Neuron (in vitro differentiated cells): ENCODE results near the gene PRAMEF11.
"Not testable (repeated sequence)": the region's sequence is repeated elsewhere in the genome, so short reads cannot be mapped to it uniquely, and the experiment has no call there.

ENCODE experiments used
- H2AFZ ChIP-seq: one replicate; pipeline ENCODE4 v1.6.1; 2013; ENCODE audit warnings: low read depth, mild to moderate bottlenecking, inconsistent platforms, low read length, moderate library complexity
- H3K27me3 ChIP-seq: one replicate; pipeline ENCODE4 v1.6.1; 2013; ENCODE audit warnings: low read length; ENCODE audit not compliant: insufficient read depth
- H3K36me3 ChIP-seq: one replicate; pipeline ENCODE4 v1.6.1; 2013; ENCODE audit warnings: low read length; ENCODE audit not compliant: insufficient read depth
- H3K4me1 ChIP-seq: one replicate; pipeline ENCODE4 v1.6.1; 2013; ENCODE audit warnings: low read length; ENCODE audit not compliant: insufficient read depth
- H3K4me3 ChIP-seq: 2 replicates; pipeline ENCODE4 v1.5.1; 2013; ENCODE audit warnings: mild to moderate bottlenecking, low read length, moderate library complexity
- H3K9me3 ChIP-seq: one replicate; pipeline ENCODE4 v1.6.1; 2013; ENCODE audit warnings: low read length

PRAMEF11 gene

GRCh38 chr1:12831310-12831709 lies at the start of gene PRAMEF11:
Gene PRAMEF11, minus strand, starts transcription at chr1:12831410. Its CDS starts 2,621 bp downstream, at chr1:12828789.
- not testable (repeated sequence) for H3K9me3 ChIP-seq, H3K27me3 ChIP-seq, H3K36me3 ChIP-seq, H3K4me3 ChIP-seq, H2AFZ ChIP-seq, H3K4me1 ChIP-seq

- not testable (repeated sequence) for H3K4me3 ChIP-seq, H3K4me1 ChIP-seq, H3K27me3 ChIP-seq, H2AFZ ChIP-seq, H3K36me3 ChIP-seq, H3K9me3 ChIP-seq
Observed at GRCh38 chr1:12878453-12878852, 47.2 kb upstream of the PRAMEF11 start.

- H3K9me3 ChIP-seq, H3K36me3 ChIP-seq, H3K4me1 ChIP-seq, H3K27me3 ChIP-seq, H3K4me3 ChIP-seq, H2AFZ ChIP-seq: not testable (repeated sequence)
Observed at GRCh38 chr1:12863131-12863880, 32.1 kb upstream of the PRAMEF11 start.

GRCh38 chr1:12856786-12857185 lies 25.6 kb upstream of the PRAMEF11 start, which contains the start of gene PRAMEF2:
Gene PRAMEF2, plus strand, starts transcription at chr1:12857086. Its CDS starts 1,924 bp downstream, at chr1:12859010.
- H2AFZ ChIP-seq, H3K36me3 ChIP-seq, H3K27me3 ChIP-seq, H3K9me3 ChIP-seq, H3K4me3 ChIP-seq, H3K4me1 ChIP-seq: not testable (repeated sequence)

GRCh38 chr1:12851779-12852178 lies 20.6 kb upstream of the PRAMEF11 start:
- Histone ChIP-seq H3K4me3 (no peak overlapping the region), H3K36me3 (no peaks in the 10 kb centered on the region), H3K27me3 (peaks cover 2% of the 10 kb centered on the region), H3K4me1 (no peaks in the 10 kb centered on the region), H3K9me3 (no peaks in the 10 kb centered on the region), H2AFZ (no peak overlapping the region)

- not testable (repeated sequence) for H3K9me3 ChIP-seq, H3K4me3 ChIP-seq, H3K4me1 ChIP-seq, H3K27me3 ChIP-seq, H2AFZ ChIP-seq, H3K36me3 ChIP-seq
Observed at GRCh38 chr1:12848620-12849019, 17.4 kb upstream of the PRAMEF11 start, which contains the start of gene HNRNPCL1. Gene HNRNPCL1, minus strand, starts transcription at chr1:12848720. Its CDS starts 431 bp downstream, at chr1:12848289.

GRCh38 chr1:12833251-12833650 lies 2.0 kb upstream of the PRAMEF11 start:
- not testable (repeated sequence) for H3K9me3 ChIP-seq, H2AFZ ChIP-seq, H3K4me3 ChIP-seq, H3K4me1 ChIP-seq, H3K27me3 ChIP-seq, H3K36me3 ChIP-seq

- not testable (repeated sequence) for H3K9me3 ChIP-seq, H2AFZ ChIP-seq, H3K4me3 ChIP-seq, H3K36me3 ChIP-seq, H3K4me1 ChIP-seq, H3K27me3 ChIP-seq
Observed at GRCh38 chr1:12819061-12819460, 12.1 kb downstream of the PRAMEF11 start.

GRCh38 chr1:12811409-12811784 lies 19.8 kb downstream of the PRAMEF11 start:
- Histone ChIP-seq H3K36me3 (no peaks in the 10 kb centered on the region), H2AFZ (no peak overlapping the region), H3K9me3 (no peaks in the 10 kb centered on the region)

GRCh38 chr1:12810691-12811408 lies 20.4 kb downstream of the PRAMEF11 start:
- Histone ChIP-seq H2AFZ (no peak overlapping the region), H3K27me3 (no peaks in the 10 kb centered on the region), H3K4me1 (no peaks in the 10 kb centered on the region), H3K4me3 (no peak overlapping the region), H3K9me3 (no peaks in the 10 kb centered on the region), H3K36me3 (no peaks in the 10 kb centered on the region)

More at GRCh38 chr1:12811409-12811784, 19.8 kb downstream of the PRAMEF11 start:
- H3K4me1 ChIP-seq: no peaks in the 10 kb centered on the region
- no peak overlapping the region for H3K4me3 ChIP-seq
- no peaks in the 10 kb centered on the region for H3K27me3 ChIP-seq

GRCh38 chr1:12809933-12810332 lies 21.3 kb downstream of the PRAMEF11 start:
- no peaks in the 10 kb centered on the region for H3K36me3 ChIP-seq
- no peaks in the 10 kb centered on the region for H3K4me1 ChIP-seq
- H3K9me3 ChIP-seq: no peaks in the 10 kb centered on the region
- no peak overlapping the region for H2AFZ ChIP-seq
- no peak overlapping the region for H3K4me3 ChIP-seq
- no peaks in the 10 kb centered on the region for H3K27me3 ChIP-seq

GRCh38 chr1:12799730-12800129 lies 31.5 kb downstream of the PRAMEF11 start:
- H3K4me3 ChIP-seq: no peak overlapping the region
- H2AFZ ChIP-seq: no peak overlapping the region
- no peaks in the 10 kb centered on the region for H3K36me3 ChIP-seq
- H3K9me3 ChIP-seq: no peaks in the 10 kb centered on the region
- peaks cover 2% of the 10 kb centered on the region for H3K27me3 ChIP-seq
- no peaks in the 10 kb centered on the region for H3K4me1 ChIP-seq

GRCh38 chr1:12798911-12799310 lies 32.3 kb downstream of the PRAMEF11 start:
- Histone ChIP-seq H3K9me3 (no peaks in the 10 kb centered on the region), H3K27me3 (peaks cover 2% of the 10 kb centered on the region), H3K36me3 (no peaks in the 10 kb centered on the region), H3K4me1 (no peaks in the 10 kb centered on the region), H3K4me3 (no peak overlapping the region), H2AFZ (no peak overlapping the region)
